Measurements from ENCODE around the gene PRKG1. TPM values are rescaled to one million over a fixed set of nuclear protein-coding genes. Genes with fewer than 3 reads are reported as not detected.

PRKG1 gene
- total RNA-seq, 2 donors from 2014 or later = 145 to 381 TPM

DNA sequence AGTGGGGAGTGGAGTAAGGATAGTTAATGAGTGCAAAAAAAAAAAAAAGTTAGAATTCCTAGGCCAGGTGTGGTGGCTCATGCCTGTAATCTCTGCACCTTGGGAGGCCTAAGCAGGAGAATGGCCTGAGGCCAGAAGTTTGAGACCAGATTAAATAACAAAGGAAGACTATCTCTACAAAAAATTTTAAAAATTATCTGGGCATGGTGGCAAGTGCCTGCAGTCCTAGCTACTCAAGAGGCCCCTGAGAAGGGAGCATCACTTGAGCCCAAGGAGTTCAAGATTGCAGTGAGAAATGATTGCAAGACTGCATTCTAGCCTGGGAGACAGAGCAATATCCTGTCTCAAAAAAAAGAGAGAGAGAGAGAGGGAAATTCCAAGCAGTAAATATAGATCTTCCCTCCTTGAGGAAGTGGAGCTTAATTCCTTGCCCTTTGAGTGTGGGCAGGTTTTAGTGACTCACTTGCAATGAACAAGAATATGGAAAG lies 644.6 kb downstream of the PRKG1 start:
- TF ChIP-seq, protein P1, sequence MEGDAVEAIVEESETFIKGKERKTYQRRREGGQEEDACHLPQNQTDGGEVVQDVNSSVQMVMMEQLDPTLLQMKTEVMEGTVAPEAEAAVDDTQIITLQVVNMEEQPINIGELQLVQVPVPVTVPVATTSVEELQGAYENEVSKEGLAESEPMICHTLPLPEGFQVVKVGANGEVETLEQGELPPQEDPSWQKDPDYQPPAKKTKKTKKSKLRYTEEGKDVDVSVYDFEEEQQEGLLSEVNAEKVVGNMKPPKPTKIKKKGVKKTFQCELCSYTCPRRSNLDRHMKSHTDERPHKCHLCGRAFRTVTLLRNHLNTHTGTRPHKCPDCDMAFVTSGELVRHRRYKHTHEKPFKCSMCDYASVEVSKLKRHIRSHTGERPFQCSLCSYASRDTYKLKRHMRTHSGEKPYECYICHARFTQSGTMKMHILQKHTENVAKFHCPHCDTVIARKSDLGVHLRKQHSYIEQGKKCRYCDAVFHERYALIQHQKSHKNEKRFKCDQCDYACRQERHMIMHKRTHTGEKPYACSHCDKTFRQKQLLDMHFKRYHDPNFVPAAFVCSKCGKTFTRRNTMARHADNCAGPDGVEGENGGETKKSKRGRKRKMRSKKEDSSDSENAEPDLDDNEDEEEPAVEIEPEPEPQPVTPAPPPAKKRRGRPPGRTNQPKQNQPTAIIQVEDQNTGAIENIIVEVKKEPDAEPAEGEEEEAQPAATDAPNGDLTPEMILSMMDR (IDR thresholded peaks at IDR 0.05) = no peak
- peaks cover 40 to 72% of the 10 kb centered on the region in 2 donors for H3K4me1 ChIP-seq (ENCODE audit: control insufficient read depth in 1 of 2, low read depth in 2 of 2)
- DNase-seq (ENCODE audit: low spot score) = no peak
- H3K9me3 ChIP-seq = no peaks in the 10 kb centered on the region
- no peak for ATAC-seq (ENCODE audit: insufficient number of reproducible peaks, low FRiP score, low read depth)
- peaks cover 3% of the 10 kb centered on the region for H3K36me3 ChIP-seq
- no peak overlapping the region for H3K4me3 ChIP-seq
- H3K27me3 ChIP-seq (replicated peaks; ENCODE audit: insufficient read depth) = no peaks in the 10 kb centered on the region
- H3K27ac ChIP-seq = peak overlapping the region; percentile 89 to 90

DNA sequence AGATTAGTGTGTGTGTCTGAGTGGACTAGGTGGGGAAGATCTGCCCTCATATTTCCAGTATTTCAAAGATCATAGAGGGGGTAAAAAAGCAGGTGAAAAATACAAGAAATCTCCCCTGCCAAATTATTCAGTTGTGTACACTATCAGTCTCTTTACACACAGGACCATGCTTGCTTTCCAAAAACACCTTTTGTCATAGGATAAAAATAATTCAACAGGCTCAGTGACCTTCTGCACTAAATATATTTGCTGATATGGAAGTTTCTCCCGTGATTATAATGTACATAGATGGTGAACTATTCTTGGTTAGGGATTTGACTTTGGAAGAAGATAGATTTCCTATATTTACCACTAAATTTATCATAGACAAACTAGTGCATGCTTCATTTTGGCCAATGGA lies 649.8 kb downstream of the PRKG1 start:
- ATAC-seq (ENCODE audit: insufficient number of reproducible peaks, low FRiP score, low read depth) (no peak), DNase-seq (ENCODE audit: low spot score) (no peak)
- Histone ChIP-seq H3K4me1 (ENCODE audit: control insufficient read depth in 1 of 2, low read depth in 2 of 2) (peaks cover 23 to 56% of the 10 kb centered on the region in 2 donors), H3K27me3 (replicated peaks; ENCODE audit: insufficient read depth) (no peaks in the 10 kb centered on the region), H3K36me3 (peaks cover 3% of the 10 kb centered on the region), H3K9me3 (no peaks in the 10 kb centered on the region), H3K4me3 (no peak overlapping the region), H3K27ac (peak overlapping the region; percentile 15 to 23)
- TF ChIP-seq, protein P1 (IDR thresholded peaks at IDR 0.05) = no peak

GRCh38 chr10:51729822-51730555 lies 655.7 kb downstream of the PRKG1 start:
- no peak overlapping the region for H3K4me3 ChIP-seq
- peak overlapping the region; percentile 33 to 74 for H3K27ac ChIP-seq
- no peak for DNase-seq (ENCODE audit: low spot score)
- no peaks in the 10 kb centered on the region for H3K27me3 ChIP-seq (replicated peaks; ENCODE audit: insufficient read depth)
- no peaks in the 10 kb centered on the region for H3K36me3 ChIP-seq
- no peak for ATAC-seq (ENCODE audit: insufficient number of reproducible peaks, low FRiP score, low read depth)
- no peaks in the 10 kb centered on the region for H3K9me3 ChIP-seq
- TF ChIP-seq, protein P1 (IDR thresholded peaks at IDR 0.05) = no peak
- peaks cover 14 to 54% of the 10 kb centered on the region in 2 donors for H3K4me1 ChIP-seq (ENCODE audit: control insufficient read depth in 1 of 2, low read depth in 2 of 2)

GRCh38 chr10:51733057-51733456 lies 658.8 kb downstream of the PRKG1 start:
- DNase-seq (ENCODE audit: low spot score) = no peak
- Histone ChIP-seq H3K27ac (peak overlapping the region in 1 of 2 donors; percentile 74), H3K27me3 (replicated peaks; ENCODE audit: insufficient read depth) (no peaks in the 10 kb centered on the region), H3K36me3 (no peaks in the 10 kb centered on the region), H3K4me1 (ENCODE audit: control insufficient read depth in 1 of 2, low read depth in 2 of 2) (peaks cover 16 to 55% of the 10 kb centered on the region in 2 donors), H3K4me3 (no peak overlapping the region), H3K9me3 (no peaks in the 10 kb centered on the region)
- TF ChIP-seq, protein P1 (IDR thresholded peaks at IDR 0.05) = no peak
- ATAC-seq (ENCODE audit: insufficient number of reproducible peaks, low FRiP score, low read depth) = no peak

GRCh38 chr10:51743146-51743545 lies 668.9 kb downstream of the PRKG1 start:
- peak overlapping the region; percentile 65 for H3K4me3 ChIP-seq
- no peaks in the 10 kb centered on the region for H3K36me3 ChIP-seq
- H3K4me1 ChIP-seq (ENCODE audit: control insufficient read depth in 1 of 2, low read depth in 2 of 2) = peaks cover 5 to 29% of the 10 kb centered on the region in 2 donors
- H3K27ac ChIP-seq = peak overlapping the region; percentile 44 to 66
- TF ChIP-seq, protein P1 (IDR thresholded peaks at IDR 0.05) = no peak
- no peak for DNase-seq (ENCODE audit: low spot score)
- H3K9me3 ChIP-seq = no peaks in the 10 kb centered on the region
- no peak for ATAC-seq (ENCODE audit: insufficient number of reproducible peaks, low FRiP score, low read depth)
- no peaks in the 10 kb centered on the region for H3K27me3 ChIP-seq (replicated peaks; ENCODE audit: insufficient read depth)

Data from thoracic aorta (tissue), 2 donors.